Activated naive CD4-positive, alpha-beta T cell treated with anti-CD3 and anti-CD28 coated beads for 36 hours (primary cell): Measurements from ENCODE around the gene SLTM. TPM values are rescaled to one million over a fixed set of nuclear protein-coding genes. Genes with fewer than 3 reads are reported as not detected.
"Not testable (repeated sequence)": the region's sequence is repeated elsewhere in the genome, so short reads cannot be mapped to it uniquely, and the experiment has no call there.

Source experiments
- CTCF ChIA-PET: fragments of 350-600 bp; sonication (Branson Sonifier 250); formaldehyde crosslinking; loops from one replicate; lab custom pipeline; 2021; ENCODE audit warnings: antibody characterized with exemption; lab: Charles Lee
- DNase-seq: peaks from one replicate; pipeline ENCODE4 v3.0.0-alpha.2; 2020
- H3K27ac Mint-ChIP-seq: one replicate; pipeline ENCODE4 v1.8.0; 2021; ENCODE audit warnings: mild to moderate bottlenecking, mixed read lengths
- H3K27me3 Mint-ChIP-seq: one replicate; pipeline ENCODE4 v1.8.0; 2021; ENCODE audit warnings: low read depth, mixed read lengths
- H3K36me3 Mint-ChIP-seq: one replicate; pipeline ENCODE4 v1.8.0; 2021; ENCODE audit warnings: low read depth, mixed read lengths
- H3K4me1 Mint-ChIP-seq: one replicate; pipeline ENCODE4 v1.8.0; 2021; ENCODE audit warnings: low read depth, mixed read lengths
- H3K4me3 Mint-ChIP-seq: one replicate; pipeline ENCODE4 v1.8.0; 2021; ENCODE audit warnings: mild to moderate bottlenecking, moderate library complexity, mixed read lengths
- H3K9me3 Mint-ChIP-seq: one replicate; pipeline ENCODE4 v1.8.0; 2021; ENCODE audit warnings: mixed read lengths
- intact Hi-C: fragments of 100-400 bp; cut with micrococcal nuclease; formaldehyde crosslinking; loops from one replicate; pipeline ENCODE4 v1.15.1; 2023
- total RNA-seq, 2 experiments: library from RNA; stranded (reverse); gene quantifications; one replicate each; pipeline ENCODE4 v1.2.3, GENCODE V29; 2021

Gene SLTM
- total RNA-seq, 2 experiments from 2014 or later, result 52.0 to 56.0 TPM

- DNase-seq, result peak; percentile 75
- H3K27me3 Mint-ChIP-seq, result no peaks in the 10 kb centered on the region
- CTCF ChIA-PET, result interaction anchor here (0.6 to 1.6 kb wide), 19 partner anchors 13 to 571 kb away, joined by 3 to 11 read pairs (median 4); no protein-coding TSS in a partner anchor
Observed at GRCh38 chr15:58957101-58957973, 23.9 kb upstream of the SLTM start.

GRCh38 chr15:58952751-58953150 lies 19.3 kb upstream of the SLTM start:
- no peaks in the 10 kb centered on the region for H3K36me3 Mint-ChIP-seq
- intact Hi-C loops, result no loop called here
- no peaks in the 10 kb centered on the region for H3K9me3 Mint-ChIP-seq
- peaks cover 13% of the 10 kb centered on the region for H3K4me1 Mint-ChIP-seq
- no peak overlapping the region for H3K4me3 Mint-ChIP-seq
- DNase-seq, result no peak
- H3K27ac Mint-ChIP-seq, result no peak overlapping the region
- CTCF ChIA-PET, result interaction anchor here (1.2 to 1.4 kb wide), 2 partner anchors 27 to 576 kb away, joined by 4 read pairs; no protein-coding TSS in a partner anchor
- no peaks in the 10 kb centered on the region for H3K27me3 Mint-ChIP-seq

More at GRCh38 chr15:58957101-58957973, 23.9 kb upstream of the SLTM start:
- H3K9me3 Mint-ChIP-seq, result no peaks in the 10 kb centered on the region
- no peak overlapping the region for H3K4me3 Mint-ChIP-seq
- H3K4me1 Mint-ChIP-seq, result peaks cover 10% of the 10 kb centered on the region
- intact Hi-C loops, result loop anchor here (1.0 to 5.0 kb wide), 4 partner anchors 23 to 730 kb away; no protein-coding TSS in a partner anchor
- H3K36me3 Mint-ChIP-seq, result no peaks in the 10 kb centered on the region
- no peak overlapping the region for H3K27ac Mint-ChIP-seq

- no peak overlapping the region for H3K4me3 Mint-ChIP-seq
- peaks cover 11% of the 10 kb centered on the region for H3K4me1 Mint-ChIP-seq
- CTCF ChIA-PET, result interaction anchor here (0.5 to 1.4 kb wide), 3 partner anchors 28 to 543 kb away, joined by 3 to 4 read pairs (median 3); no protein-coding TSS in a partner anchor
- no peaks in the 10 kb centered on the region for H3K9me3 Mint-ChIP-seq
- no peaks in the 10 kb centered on the region for H3K36me3 Mint-ChIP-seq
- intact Hi-C loops, result no loop called here
- H3K27me3 Mint-ChIP-seq, result no peaks in the 10 kb centered on the region
- no peak overlapping the region for H3K27ac Mint-ChIP-seq
- no peak for DNase-seq
Observed at GRCh38 chr15:58951388-58952007, 18.0 kb upstream of the SLTM start.

GRCh38 chr15:58947179-58947578 lies 13.7 kb upstream of the SLTM start:
- H3K27ac Mint-ChIP-seq, result no peak overlapping the region
- H3K4me3 Mint-ChIP-seq, result no peak overlapping the region
- CTCF ChIA-PET, result no interaction called here
- DNase-seq, result no peak
- H3K36me3 Mint-ChIP-seq, result no peaks in the 10 kb centered on the region
- intact Hi-C loops, result no loop called here
- no peaks in the 10 kb centered on the region for H3K27me3 Mint-ChIP-seq
- H3K4me1 Mint-ChIP-seq, result peaks cover 1% of the 10 kb centered on the region
- no peaks in the 10 kb centered on the region for H3K9me3 Mint-ChIP-seq

GRCh38 chr15:58934974-58935373 lies 1.5 kb upstream of the SLTM start:
- H3K27me3 Mint-ChIP-seq, DNase-seq, CTCF ChIA-PET, H3K9me3 Mint-ChIP-seq, H3K36me3 Mint-ChIP-seq, H3K4me3 Mint-ChIP-seq: not testable (repeated sequence)
- intact Hi-C loops, result loop anchor here (5.0 to 10.0 kb wide), 2 partner anchors 603 to 1230 kb away; partner anchors contain the start of gene POLR2M
- peaks cover 23% of the 10 kb centered on the region for H3K4me1 Mint-ChIP-seq
- peak overlapping the region; percentile 97 for H3K27ac Mint-ChIP-seq

GRCh38 chr15:58934521-58934920 lies 1.0 kb upstream of the SLTM start:
- peak overlapping the region; percentile 93 for H3K4me3 Mint-ChIP-seq
- CTCF ChIA-PET, result interaction anchor here (0.7 kb wide), 1 partner anchor 70 kb away, joined by 3 read pairs; no protein-coding TSS in a partner anchor
- H3K4me1 Mint-ChIP-seq, result peaks cover 23% of the 10 kb centered on the region
- H3K27me3 Mint-ChIP-seq, result no peaks in the 10 kb centered on the region
- intact Hi-C loops, result loop anchor here (5.0 to 10.0 kb wide), 2 partner anchors 602 to 1230 kb away; partner anchors contain the start of gene POLR2M
- peak overlapping the region; percentile 97 for H3K27ac Mint-ChIP-seq
- H3K36me3 Mint-ChIP-seq, result peaks cover 7% of the 10 kb centered on the region
- DNase-seq, result no peak
- no peaks in the 10 kb centered on the region for H3K9me3 Mint-ChIP-seq

GRCh38 chr15:58934114-58934447 lies 602 bp upstream of the SLTM start:
- intact Hi-C loops, result loop anchor here (5.0 to 10.0 kb wide), 2 partner anchors 602 to 1229 kb away; partner anchors contain the start of gene POLR2M

GRCh38 chr15:58932710-58933280 lies 684 bp downstream of the SLTM start:
- CTCF ChIA-PET, result no interaction called here
- DNase-seq, result no peak
- peaks cover 26% of the 10 kb centered on the region for H3K4me1 Mint-ChIP-seq
- H3K36me3 Mint-ChIP-seq, result peaks cover 10% of the 10 kb centered on the region
- peak overlapping the region; percentile 93 for H3K4me3 Mint-ChIP-seq
- intact Hi-C loops, result loop anchor here (1.0 to 10.0 kb wide), 8 partner anchors 55 to 1228 kb away; partner anchors contain the start of genes ADAM10, BNIP2, CCNB2 and MINDY2
- H3K27me3 Mint-ChIP-seq, result no peaks in the 10 kb centered on the region
- H3K9me3 Mint-ChIP-seq, result no peaks in the 10 kb centered on the region
- peak overlapping the region; percentile 96 for H3K27ac Mint-ChIP-seq

More at GRCh38 chr15:58934114-58934447, 602 bp upstream of the SLTM start:
- CTCF ChIA-PET, result interaction anchor here (0.7 kb wide), 1 partner anchor 69 kb away, joined by 3 read pairs; no protein-coding TSS in a partner anchor
- H3K27ac Mint-ChIP-seq, result peak overlapping the region; percentile 97
- no peaks in the 10 kb centered on the region for H3K9me3 Mint-ChIP-seq
- peaks cover 8% of the 10 kb centered on the region for H3K36me3 Mint-ChIP-seq
- H3K27me3 Mint-ChIP-seq, result no peaks in the 10 kb centered on the region
- peak overlapping the region; percentile 93 for H3K4me3 Mint-ChIP-seq
- H3K4me1 Mint-ChIP-seq, result peaks cover 23% of the 10 kb centered on the region
- DNase-seq, result no peak

- DNase-seq, result no peak
- Mint-ChIP-seq H3K4me3 (peak overlapping the region; percentile 92), H3K4me1 (peaks cover 25% of the 10 kb centered on the region), H3K27me3 (no peaks in the 10 kb centered on the region), H3K36me3 (peaks cover 12% of the 10 kb centered on the region), H3K27ac (peak overlapping the region; percentile 96), H3K9me3 (no peaks in the 10 kb centered on the region)
- intact Hi-C loops, result loop anchor here (2.0 to 10.0 kb wide), 3 partner anchors 459 to 1227 kb away; partner anchors contain the start of gene POLR2M
- CTCF ChIA-PET, result interaction anchor here (0.6 to 0.7 kb wide), 3 partner anchors 164 to 415 kb away, joined by 3 to 5 read pairs (median 3); no protein-coding TSS in a partner anchor
Observed at GRCh38 chr15:58931987-58932588, 1.4 kb downstream of the SLTM start.

GRCh38 chr15:58929891-58930416 lies 3.5 kb downstream of the SLTM start:
- Mint-ChIP-seq H3K27ac (no peak overlapping the region), H3K4me1 (peaks cover 34% of the 10 kb centered on the region), H3K36me3 (peaks cover 20% of the 10 kb centered on the region), H3K4me3 (no peak overlapping the region), H3K27me3 (no peaks in the 10 kb centered on the region), H3K9me3 (no peaks in the 10 kb centered on the region)
- DNase-seq, result no peak
- CTCF ChIA-PET, result no interaction called here
- intact Hi-C loops, result loop anchor here (5.0 to 10.0 kb wide), 2 partner anchors 598 to 1225 kb away; partner anchors contain the start of gene POLR2M

GRCh38 chr15:58926823-58927222 lies 6.7 kb downstream of the SLTM start:
- H3K36me3 Mint-ChIP-seq, result peaks cover 18% of the 10 kb centered on the region
- no peaks in the 10 kb centered on the region for H3K27me3 Mint-ChIP-seq
- CTCF ChIA-PET, result no interaction called here
- H3K9me3 Mint-ChIP-seq, result no peaks in the 10 kb centered on the region
- H3K27ac Mint-ChIP-seq, result no peak overlapping the region
- DNase-seq, result no peak
- intact Hi-C loops, result no loop called here
- no peak overlapping the region for H3K4me3 Mint-ChIP-seq
- H3K4me1 Mint-ChIP-seq, result peaks cover 29% of the 10 kb centered on the region
